T-helper 1 cell treated with Interleukin-12 subunit alpha and Interleukin-12 subunit beta and Interleukin-4 antibody, amounts not matched to agents 30 ng/mL and 1 ng/mL, for 36 hours (primary cell): ENCODE data around the gene TXNDC8. TPM values are rescaled to one million over a fixed set of nuclear protein-coding genes. Genes with fewer than 3 reads are reported as not detected.
"Not testable (repeated sequence)": the region's sequence is repeated elsewhere in the genome, so short reads cannot be mapped to it uniquely, and the experiment has no call there.

Source experiments
- intact Hi-C: fragments of 100-400 bp; cut with micrococcal nuclease; formaldehyde crosslinking; loops from one replicate; pipeline ENCODE4 v1.15.1; 2024
- total RNA-seq: library from RNA; stranded (reverse); gene quantifications from 2 replicates; pipeline ENCODE4 v1.2.3, GENCODE V29; 2022

The TXNDC8 gene
- total RNA-seq: not detected in 2 replicates

DNA sequence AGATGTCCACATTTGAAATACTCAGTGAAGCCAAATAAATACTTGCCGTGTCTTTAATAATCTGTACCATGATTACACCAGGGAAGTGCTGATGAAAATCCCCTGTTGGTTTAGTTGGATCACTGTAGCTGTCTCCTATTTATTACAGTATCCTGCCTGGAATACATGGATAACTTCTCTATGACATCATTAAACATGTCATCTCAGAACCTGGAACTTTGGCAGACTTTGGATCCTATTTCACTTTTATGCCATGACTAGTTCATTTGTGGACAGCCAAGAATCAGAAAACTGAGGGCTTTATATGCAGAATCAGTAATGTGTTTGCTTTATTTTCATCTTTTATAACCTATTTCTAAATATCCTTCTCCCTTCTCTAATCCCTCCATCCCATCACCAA is at the start of gene TXNDC8:
Gene TXNDC8, minus strand, starts transcription at position 137 of the 400 bp plus-strand sequence.
- intact Hi-C loops: no loop called here

DNA sequence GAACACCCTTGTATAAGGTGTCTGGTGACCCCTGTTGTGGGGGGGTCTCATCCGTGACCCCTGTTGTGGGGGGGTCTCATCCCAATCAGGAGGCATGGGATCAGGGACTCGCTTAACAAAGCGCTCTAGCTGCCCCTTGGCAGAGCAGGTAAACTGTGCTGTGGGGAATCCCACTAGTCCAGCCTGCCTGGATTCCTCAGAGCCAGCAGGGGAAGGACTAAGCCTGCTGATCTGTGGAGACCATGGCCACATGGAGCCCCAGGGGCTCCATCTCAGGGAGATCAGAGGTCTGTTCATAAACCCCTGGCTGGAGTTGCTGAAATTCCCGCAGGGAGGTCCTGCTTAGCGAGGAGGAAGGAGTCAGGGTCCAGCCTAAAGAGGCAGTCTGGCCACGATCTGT is 45.8 kb upstream of the TXNDC8 start:
- intact Hi-C loops: no loop called here

DNA sequence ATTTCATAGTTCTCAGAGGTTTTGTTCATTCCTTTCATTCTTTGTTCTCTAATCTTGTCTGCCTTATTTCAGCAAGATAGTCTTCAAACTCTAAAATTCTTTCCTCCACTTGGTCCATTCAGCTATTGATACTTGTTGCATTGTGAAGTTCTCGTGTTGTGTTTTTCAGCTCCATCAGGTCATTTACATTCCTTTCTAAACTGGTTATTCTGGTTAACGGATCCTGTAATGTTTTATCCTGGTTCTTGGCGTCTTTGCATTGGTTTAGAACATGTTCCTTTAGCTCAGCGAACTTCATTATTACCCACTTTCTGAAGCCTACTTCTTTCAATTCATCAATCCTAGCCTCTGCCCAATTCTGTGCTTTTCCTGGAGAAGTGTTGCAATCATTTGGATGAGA is 45.1 kb upstream of the TXNDC8 start:
- intact Hi-C loops: no loop called here

DNA sequence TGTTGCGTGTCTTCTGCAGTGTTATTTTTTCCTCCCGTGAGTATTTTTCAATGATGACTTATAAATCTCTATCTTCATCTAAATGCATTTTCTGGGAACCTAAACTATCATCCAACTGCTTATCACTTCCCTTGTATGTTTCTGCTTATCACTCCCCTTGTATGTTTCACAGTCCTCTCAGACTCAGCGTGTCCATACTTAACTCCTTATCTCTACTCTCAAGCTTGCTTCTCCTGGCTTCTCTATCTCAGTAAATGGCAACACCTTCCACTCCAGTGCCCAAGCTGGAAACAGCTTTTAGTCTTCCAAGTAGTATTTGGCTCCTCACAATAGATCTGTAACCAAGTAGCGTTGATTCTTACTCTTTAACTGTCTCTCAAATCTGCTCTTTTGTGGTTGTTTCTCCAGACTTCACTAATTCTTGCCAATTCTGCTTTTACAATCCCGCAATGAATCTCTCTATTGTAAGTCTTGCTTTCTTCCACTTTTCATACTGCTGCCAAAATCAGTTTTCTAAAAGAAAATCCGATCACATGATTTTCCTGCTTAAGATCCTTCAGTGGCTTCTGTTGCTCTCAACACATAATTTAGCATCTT is 33.8 kb upstream of the TXNDC8 start:
- intact Hi-C loops: no loop called here

DNA sequence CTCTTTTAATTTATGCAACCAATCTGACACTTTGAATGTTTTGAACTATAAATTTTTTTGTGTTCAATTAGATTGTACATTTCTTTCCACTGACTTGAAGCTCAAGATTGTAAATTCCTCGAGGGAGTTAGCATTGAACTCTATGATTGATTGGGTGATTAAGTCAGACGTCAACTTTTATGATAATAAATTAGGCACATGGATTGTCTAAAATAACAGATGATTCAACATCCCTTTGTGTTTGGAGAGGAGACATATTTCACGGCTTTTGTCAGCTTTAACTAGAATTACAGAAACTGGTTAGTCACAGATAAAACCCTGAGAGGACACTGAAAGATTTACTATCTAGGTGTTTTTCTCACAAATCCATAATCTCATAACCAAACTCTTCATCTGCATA is 32.7 kb upstream of the TXNDC8 start:
- intact Hi-C loops: no loop called here

DNA sequence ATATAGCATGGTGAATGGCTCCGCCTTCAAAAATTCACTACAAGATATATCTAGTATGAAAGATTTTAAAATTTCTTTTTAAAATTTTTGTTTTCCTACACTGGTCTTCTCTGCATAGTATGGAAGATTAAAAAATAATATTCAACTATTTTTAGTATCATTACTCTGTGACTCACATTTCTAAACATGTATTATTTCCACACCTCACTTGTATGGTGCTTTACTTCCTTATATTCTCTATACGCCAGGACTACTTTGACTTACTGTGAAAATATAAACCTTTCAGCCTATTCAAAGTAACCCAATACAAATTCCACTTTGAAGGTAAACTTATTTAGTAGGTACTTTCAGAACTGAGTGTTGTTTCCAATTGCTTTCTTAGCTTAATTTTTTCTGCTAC is 26.8 kb upstream of the TXNDC8 start:
- intact Hi-C loops: no loop called here

DNA sequence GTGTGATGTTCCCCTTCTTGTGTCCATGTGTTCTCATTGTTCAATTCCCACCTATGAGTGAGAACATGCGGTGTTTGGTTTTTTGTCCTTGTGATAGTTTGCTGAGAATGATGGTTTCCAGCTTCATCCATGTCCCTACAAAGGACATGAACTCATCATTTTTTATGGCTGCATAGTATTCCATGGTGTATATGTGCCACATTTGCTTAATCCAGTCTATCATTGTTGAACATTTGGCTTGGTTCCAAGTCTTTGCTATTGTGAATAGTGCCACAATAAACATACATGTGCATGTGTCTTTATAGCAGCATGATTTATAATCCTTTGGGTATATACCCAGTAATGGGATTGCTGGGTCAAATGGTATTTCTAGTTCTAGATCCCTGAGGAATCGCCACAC is 21.3 kb upstream of the TXNDC8 start:
- intact Hi-C loops: not testable (repeated sequence)

DNA sequence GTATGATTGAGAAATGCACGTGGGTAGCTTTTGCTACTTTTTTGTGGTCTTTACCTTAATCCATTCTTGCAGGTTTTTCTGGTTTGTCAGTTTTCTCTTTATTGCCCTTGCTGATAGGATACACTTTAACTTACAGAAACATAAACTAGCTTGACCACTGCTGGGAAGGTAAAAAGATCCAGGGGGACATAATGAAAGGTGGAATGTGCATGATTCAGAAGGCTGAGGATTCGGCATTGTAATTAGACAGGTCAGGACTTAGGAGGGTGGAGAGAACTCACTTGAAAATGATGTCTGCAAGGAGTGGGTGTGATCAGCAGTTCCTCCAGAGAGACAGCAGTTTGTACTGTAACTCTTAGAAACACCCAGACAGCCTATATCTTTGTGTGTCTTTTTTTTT is 19.8 kb upstream of the TXNDC8 start:
- intact Hi-C loops: no loop called here

DNA sequence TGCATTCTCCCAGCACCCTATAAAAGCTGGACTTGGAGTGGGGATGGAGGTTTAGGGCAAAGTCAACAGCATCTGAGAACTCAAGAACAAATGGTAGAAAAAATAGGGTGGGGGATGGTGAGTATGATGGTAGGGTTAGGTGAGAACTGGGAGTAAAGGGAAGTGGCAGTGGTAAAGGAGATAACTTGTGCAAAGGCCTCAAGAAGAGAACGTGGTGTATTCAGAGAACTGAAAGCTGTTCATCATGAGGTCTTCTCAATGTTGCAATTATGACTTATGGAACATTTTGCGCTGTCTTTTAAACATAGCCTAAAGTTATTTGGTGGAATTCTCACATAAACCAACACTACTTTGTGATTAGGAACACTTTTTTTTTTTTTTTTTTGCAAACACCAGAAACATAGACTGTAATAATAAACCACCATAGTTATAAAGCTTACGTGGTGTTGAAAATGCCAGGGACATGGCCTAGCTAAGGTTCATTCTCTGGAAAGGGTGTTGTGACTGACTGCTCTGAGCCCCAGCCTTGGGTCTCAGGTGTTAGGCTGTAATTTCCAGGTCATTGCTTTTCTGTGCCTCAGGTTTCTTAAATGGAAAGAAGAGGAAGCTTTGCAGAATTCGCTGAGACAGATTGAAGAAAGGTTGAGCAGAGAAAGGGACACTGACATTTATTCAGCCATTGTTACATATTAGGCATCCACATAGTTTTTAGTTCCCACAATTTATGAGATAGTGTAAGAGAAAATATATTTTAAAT is 19.2 kb upstream of the TXNDC8 start:
- intact Hi-C loops: no loop called here

DNA sequence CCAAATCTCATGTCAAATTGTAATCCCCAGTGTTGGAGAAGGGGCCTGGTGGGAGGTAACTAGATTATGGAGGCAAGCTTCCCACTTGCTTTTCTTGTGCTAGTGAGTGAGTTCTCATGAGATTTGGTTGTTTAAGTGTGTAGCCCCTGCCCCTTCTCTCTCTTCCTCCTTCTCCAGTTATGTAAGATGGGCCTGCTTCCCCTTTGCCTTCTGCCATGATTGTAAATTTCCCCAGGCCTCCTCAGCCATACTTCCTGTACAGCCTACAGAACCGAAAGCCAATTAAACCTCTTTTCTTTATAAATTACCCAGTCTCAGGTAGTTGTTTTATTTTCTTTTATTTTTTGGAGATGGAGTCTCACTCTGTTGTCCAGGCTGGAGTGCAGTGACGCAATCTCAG is 18.2 kb upstream of the TXNDC8 start:
- intact Hi-C loops: no loop called here

DNA sequence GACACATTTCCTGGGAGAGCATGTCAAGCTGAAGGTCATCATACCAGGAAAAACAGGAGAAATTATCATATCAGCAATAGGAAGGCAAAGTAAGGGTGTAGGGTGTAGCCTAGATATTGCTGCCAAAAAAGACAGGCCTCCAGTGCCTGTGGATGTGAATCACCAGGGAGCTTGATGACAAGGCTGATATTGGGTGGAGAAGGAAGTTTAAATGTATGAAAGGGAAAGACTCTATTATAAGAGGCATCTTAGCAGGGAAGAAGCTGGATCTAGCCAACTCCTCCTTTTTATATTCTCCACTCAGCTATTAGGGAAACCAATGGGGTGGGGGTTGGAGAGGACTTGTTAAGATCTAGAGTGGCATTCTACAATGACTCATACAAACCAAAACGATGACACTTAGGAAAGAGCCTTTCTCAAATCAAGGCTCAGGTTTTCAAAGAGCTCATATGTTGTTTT is 13.4 kb upstream of the TXNDC8 start:
- intact Hi-C loops: no loop called here

DNA sequence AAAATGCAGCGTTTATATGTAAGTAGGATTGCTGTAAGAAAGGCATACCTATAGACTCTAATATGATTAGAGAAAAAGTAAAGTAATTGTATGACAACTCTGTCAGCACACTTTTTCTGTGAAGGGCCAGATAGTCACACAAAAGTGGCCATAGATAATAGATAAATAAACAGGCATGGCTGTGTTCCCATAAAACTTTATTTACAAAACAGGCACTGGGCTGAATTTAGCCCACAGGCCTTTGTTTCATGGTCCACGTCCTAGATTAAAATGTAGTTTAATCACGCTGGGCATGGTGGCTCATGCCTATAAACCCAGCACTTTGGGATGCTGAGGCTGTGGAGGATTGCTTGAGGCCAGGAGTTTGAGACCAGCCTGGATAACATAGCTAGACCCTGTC is 8.7 kb upstream of the TXNDC8 start:
- intact Hi-C loops: no loop called here

DNA sequence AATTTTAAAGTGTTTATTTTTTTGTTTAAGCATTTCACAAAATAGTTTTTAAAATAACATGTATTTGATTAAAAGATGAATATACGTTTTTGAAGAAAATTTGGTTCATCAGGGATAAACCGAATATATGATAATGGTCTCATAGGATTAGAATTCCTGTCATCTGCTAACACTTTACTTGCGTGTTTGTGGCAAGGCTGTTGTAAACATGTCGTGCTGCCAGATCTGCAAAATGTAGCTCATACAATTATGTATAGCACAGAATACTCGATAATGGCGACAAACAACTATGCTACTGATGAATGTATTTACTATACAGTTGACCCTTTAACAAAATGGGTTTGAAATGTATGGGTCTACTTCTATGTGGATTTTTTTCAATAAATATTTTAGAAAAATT is 7.2 kb upstream of the TXNDC8 start:
- intact Hi-C loops: no loop called here

DNA sequence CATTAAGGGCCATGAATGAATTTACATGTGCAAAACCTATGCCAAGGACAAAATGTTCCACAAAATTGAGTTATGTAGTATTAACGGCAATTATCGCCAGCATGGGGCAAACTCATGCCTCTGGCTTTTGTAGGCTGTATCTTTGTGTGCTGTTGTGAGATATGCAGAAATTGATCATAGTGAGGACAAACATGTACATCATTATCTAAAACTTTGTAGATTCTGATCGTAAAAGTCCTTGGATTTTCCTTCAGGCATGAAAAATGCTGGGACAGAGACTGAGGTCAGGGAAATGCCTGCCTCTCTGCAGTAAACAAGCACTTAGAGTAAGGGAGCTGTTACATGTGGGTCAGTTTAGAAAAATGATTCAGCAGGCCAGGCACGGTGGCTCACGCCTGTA is 5.9 kb upstream of the TXNDC8 start:
- intact Hi-C loops: no loop called here

DNA sequence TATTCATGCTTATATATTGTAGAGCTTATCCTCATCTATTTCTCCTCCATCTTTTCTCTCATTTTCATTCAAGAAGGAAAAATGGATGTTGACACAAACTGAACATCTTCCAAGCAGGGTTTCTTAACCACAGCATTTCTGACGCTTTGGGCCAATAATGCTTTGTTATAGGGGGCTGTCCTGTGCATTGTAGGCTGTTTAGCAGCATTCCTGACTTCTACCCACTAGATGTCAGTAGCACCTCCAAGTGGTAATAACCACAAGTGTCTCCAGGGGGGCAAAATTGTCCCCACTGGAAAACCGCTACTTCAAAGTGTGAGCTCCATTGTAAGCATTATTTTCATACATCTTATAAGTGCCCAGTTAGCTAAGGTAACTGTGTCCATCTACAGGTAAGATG is 2.6 kb upstream of the TXNDC8 start:
- intact Hi-C loops: no loop called here

DNA sequence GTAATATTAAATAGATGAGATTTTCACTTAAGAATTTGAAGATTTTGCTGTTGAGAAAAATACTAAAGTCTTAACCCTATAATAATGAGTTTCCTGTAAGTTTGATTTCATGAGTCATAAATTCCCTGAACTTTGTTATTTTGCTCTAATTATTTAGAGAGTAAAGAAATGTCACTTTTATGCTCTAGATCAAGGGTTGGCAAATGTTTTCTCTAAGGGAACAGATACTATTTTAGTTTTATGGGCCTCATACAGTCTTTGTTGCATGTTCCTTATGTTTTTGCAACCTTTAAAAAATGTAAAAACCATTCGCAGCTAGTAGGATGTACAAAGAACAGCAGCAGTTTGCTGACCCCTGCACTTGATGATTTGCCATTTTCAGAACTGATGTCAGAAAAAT is 480 bp upstream of the TXNDC8 start:
- intact Hi-C loops: no loop called here

DNA sequence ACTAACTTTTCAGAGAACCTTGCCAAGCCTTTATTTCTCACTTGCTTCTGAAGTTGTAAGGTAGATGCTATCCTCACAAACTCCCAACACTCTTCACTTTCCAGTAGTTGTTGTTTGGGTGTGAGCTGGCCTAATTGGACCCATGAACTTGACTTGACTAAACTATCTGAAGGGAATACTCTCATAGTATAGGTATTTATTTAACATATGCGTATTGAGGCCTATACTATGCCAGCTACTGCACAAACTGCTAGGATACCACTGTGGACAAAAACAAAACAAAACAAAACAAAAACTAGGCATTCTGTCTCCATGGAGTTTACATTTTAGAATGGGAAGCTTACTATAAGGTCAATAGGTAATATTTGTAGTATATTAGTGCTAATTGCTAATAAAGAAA is 1.3 kb downstream of the TXNDC8 start:
- intact Hi-C loops: no loop called here

DNA sequence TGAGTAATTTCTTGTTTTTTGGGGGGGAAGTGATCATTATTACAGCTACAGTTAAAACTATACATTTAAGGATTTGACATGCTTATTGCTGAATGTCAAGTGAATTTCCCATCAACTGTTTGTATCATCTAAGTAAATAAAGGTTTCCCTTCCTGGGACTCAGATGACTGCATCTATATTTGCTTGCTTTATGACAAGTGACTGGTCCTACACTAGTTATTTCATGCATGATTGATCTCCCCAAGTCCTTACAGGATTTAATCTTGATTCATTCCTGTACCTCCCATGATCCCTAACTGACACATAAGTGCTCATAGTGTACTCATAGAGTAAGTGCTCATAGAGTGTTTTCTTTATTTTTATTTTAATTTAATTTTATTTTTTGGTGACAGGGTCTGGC is 2.8 kb downstream of the TXNDC8 start:
- intact Hi-C loops: no loop called here

DNA sequence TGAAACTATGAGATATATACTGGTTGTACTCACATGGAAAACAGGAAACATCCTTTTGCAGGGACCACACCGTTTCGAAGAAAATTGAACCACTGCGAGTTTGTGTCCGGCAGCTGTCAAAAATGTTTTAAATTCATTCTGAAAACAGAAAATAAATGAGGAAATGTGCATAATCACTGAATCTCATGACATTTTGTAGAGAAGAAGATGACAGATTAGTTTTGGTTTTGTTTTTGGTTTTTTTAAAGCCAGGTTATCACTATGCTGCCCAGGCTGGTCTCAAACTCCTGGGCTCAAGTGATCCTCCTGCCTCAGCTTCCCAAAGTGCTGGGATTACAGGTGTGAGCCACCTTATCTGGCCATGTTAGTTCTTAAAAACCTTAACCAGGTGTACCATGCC is 3.5 kb downstream of the TXNDC8 start:
- intact Hi-C loops: no loop called here

DNA sequence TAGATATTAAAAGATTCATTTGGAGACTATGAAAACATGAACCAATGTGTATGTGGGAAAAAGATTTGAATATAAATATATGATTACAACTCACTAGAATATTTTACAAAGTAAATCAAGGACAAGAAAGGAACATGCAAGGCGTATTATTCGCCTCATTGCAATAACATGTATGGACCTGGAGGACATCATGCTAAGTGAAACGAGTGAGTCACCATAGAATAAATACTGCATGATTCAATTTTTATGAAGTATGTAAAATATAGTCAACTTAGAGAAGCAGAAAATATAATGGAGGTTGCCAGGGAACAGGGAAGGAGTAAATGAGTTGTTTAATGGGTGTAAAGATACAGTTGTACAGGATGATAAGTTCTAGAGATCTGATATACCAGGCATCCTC is 4.9 kb downstream of the TXNDC8 start:
- intact Hi-C loops: no loop called here

DNA sequence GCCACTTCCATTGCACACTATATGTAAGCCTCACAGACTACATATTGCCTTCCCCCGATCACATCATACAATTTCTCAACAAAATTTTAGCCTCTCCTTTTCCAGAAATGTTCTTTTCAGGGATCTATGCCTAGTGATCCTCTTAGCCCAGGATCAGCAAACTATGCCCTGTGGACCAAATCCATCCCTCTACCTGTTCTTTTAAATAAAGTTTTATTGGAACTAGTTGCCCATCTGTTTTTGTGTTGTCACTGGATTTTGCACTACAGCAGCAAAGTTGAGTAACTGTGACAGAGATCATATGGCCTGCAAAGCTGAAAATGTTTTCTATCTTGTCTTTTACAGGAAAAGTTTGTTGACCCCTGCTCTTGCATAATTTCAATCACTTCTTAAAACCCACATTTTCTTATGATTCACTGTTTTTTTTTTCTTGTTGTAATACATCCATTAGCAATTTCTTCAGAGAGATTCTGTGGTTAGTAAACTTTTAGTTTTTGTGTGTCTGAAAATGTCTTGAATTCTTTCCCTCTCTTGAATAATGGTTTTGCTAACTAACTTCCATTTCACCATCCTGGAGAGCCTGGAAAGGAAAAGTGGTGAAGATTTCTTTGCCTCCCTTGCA is 7.1 kb downstream of the TXNDC8 start:
- intact Hi-C loops: no loop called here

DNA sequence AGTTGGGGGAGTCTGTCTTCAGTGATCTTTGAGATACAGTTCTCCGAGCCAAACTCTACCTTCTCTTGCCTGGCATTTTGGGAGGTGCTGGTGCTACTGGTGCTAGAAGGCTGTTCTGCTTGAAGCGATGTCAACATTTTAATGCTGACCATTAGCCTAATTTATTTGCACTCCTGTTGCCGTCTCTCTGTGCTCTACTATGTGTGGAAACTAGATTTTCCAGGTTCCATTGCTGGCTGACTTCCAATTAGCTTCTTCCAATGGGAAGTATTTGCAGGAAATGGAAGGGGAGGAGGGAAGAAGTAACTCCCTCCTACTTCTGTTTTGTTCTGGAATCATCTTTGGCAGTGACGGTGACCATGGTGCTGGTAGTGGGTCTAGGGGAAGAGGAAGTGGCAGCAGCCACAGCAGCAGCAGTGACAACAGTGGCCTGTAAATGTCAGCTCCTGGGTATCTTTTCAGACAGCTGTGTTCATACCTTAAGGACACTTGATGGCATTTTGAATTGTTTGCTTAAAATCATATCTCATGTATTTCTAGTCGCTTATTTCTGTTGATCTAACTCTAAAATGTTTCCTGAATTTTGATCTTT is 7.9 kb downstream of the TXNDC8 start:
- intact Hi-C loops: no loop called here
